ENCODE data around the gene PKN2.

GRCh38 chr1:88655685-88656299, 28.3 kb upstream of the PKN2 start:
- TF ChIP-seq CTCF (conservative IDR thresholded peaks at IDR 0.05 in 1 of 2, IDR thresholded peaks at IDR 0.05 in 1 of 2; ENCODE audit: low read depth in 1 of 2, low read length in 2 of 2) (peak in 1 of 2 donors; percentile 49), EZH2 (IDR thresholded peaks at IDR 0.05; ENCODE audit: low read length, missing control alignments) (no peak)

Data from fibroblast of lung (primary cell).